H1 (cell line): Measurements from ENCODE around the gene OR10V1. TPM values are rescaled to one million over a fixed set of nuclear protein-coding genes. Genes with fewer than 3 reads are reported as not detected.

ENCODE experiments used
- CTCF ChIA-PET: fragments of 300-600 bp; sonication (Branson Sonifier 250); formaldehyde crosslinking; loops from one replicate; lab custom pipeline; 2021; ENCODE audit not compliant: partially characterized antibody; lab: Charles Lee
- POLR2A ChIA-PET: fragments of 300-600 bp; sonication (Branson Sonifier 250); formaldehyde crosslinking; loops from one replicate; lab custom pipeline; 2021; ENCODE audit warnings: inconsistent platforms; ENCODE audit not compliant: partially characterized antibody; lab: Charles Lee
- DNase-seq, 2 experiments: peaks; one replicate each; pipeline versions ENCODE4 v3.0.0 to v3.0.0-alpha.2; 2010 to 2022; ENCODE audit warnings: low spot score in 2 of 2, low read depth in 1 of 2, mixed read lengths in 1 of 2
- FAIRE-seq: peaks from 2 replicates; lab custom pipeline; 2011; peaks lifted over from hg19 to GRCh38; lab: Jason Lieb, UNC
- H2AFZ ChIP-seq: 2 replicates; pipeline ENCODE4 v1.8.1; 2012; ENCODE audit warnings: low read length, inconsistent platforms
- H2AK5ac ChIP-seq: 2 replicates; pipeline ENCODE4 v1.6.1; 2013; ENCODE audit warnings: low read depth, low read length
- H2BK120ac ChIP-seq: replicated peaks from 2 replicates; pipeline ENCODE3; 2013; ENCODE audit warnings: low read depth, low read length, inconsistent platforms
- H2BK12ac ChIP-seq: 2 replicates; pipeline ENCODE4 v1.6.1; 2013; ENCODE audit warnings: low read depth, low read length
- H2BK15ac ChIP-seq: 2 replicates; pipeline ENCODE4 v1.6.1; 2013; ENCODE audit warnings: low read length
- H2BK20ac ChIP-seq: 2 replicates; pipeline ENCODE4 v1.6.1; 2013; ENCODE audit warnings: low read length
- H2BK5ac ChIP-seq: 2 replicates; pipeline ENCODE4 v1.6.1; 2013; ENCODE audit warnings: low read depth, low read length
- H3K14ac ChIP-seq: 2 replicates; pipeline ENCODE4 v1.6.1; 2013; ENCODE audit warnings: inconsistent platforms; ENCODE audit not compliant: insufficient read length
- H3K18ac ChIP-seq: 2 replicates; pipeline ENCODE4 v1.6.1; 2013; ENCODE audit warnings: low read length; ENCODE audit errors: extremely low read depth
- H3K23ac ChIP-seq: 2 replicates; pipeline ENCODE4 v1.6.1; 2013; ENCODE audit warnings: inconsistent platforms; ENCODE audit not compliant: insufficient read length
- H3K23me2 ChIP-seq: 2 replicates; pipeline ENCODE4 v1.6.1; 2013; ENCODE audit warnings: low read depth, low read length
- H3K27ac ChIP-seq: 2 replicates; pipeline ENCODE4 v1.6.1; 2011; ENCODE audit warnings: low read depth, low read length, inconsistent platforms
- H3K27me3 ChIP-seq, 4 experiments: replicated peaks in 1 of 4; 1 replicate in 1 of 4; 2 replicates in 3 of 4; pipeline versions ENCODE4 v1.6.1 to v1.8.1; 2011 to 2013; ENCODE audit warnings: low read length in 3 of 4, mild to moderate bottlenecking in 3 of 4, inconsistent platforms in 2 of 4, mixed read lengths in 2 of 4, moderate library complexity in 1 of 4; ENCODE audit not compliant: control insufficient read depth in 3 of 4, insufficient read depth in 3 of 4; ENCODE audit errors: extremely low read depth in 1 of 4
- H3K36me3 ChIP-seq, 4 experiments: 2 replicates each; pipeline versions ENCODE4 v1.6.1 to v1.8.1; 2011 to 2013; ENCODE audit warnings: mild to moderate bottlenecking in 4 of 4, low read length in 3 of 4, moderate library complexity in 2 of 4, control low read depth in 1 of 4, inconsistent platforms in 1 of 4; ENCODE audit not compliant: insufficient read depth in 4 of 4, control insufficient read depth in 2 of 4
- H3K4ac ChIP-seq: replicated peaks from 2 replicates; pipeline ENCODE3; 2013; ENCODE audit warnings: low read length, low read depth, mixed read lengths, inconsistent platforms; ENCODE audit not compliant: insufficient read length
- H3K4me1 ChIP-seq, 4 experiments: replicated peaks in 1 of 4; 1 replicate in 1 of 4; 2 replicates in 3 of 4; pipeline versions ENCODE4 v1.6.1 to v1.8.1; 2011 to 2013; ENCODE audit warnings: low read length in 3 of 4, inconsistent platforms in 2 of 4, mixed read lengths in 1 of 4; ENCODE audit not compliant: insufficient read depth in 4 of 4, control insufficient read depth in 3 of 4
- H3K4me2 ChIP-seq, 2 experiments: 2 replicates each; pipeline versions ENCODE4 v1.6.1 to v1.8.1; 2011 to 2013; ENCODE audit warnings: low read depth in 2 of 2, low read length in 2 of 2, control low read depth in 1 of 2, inconsistent platforms in 1 of 2, mild to moderate bottlenecking in 1 of 2; ENCODE audit not compliant: insufficient read depth in 1 of 2
- H3K4me3 ChIP-seq, 4 experiments: fragments of 200-600, 300-600 bp in 1 of 4; sonication (generic), shearing (Covaris generic), sonication (Bioruptor Twin) in 1 of 4; 2 replicates each; pipeline versions ENCODE4 v1.5.1 to v1.8.1; 2011 to 2016; ENCODE audit warnings: low read length in 4 of 4, low read depth in 3 of 4, control low read depth in 2 of 4, inconsistent platforms in 2 of 4, mild to moderate bottlenecking in 2 of 4, mixed read lengths in 1 of 4, moderate library complexity in 1 of 4; ENCODE audit not compliant: insufficient read depth in 2 of 4; ENCODE audit errors: extremely low read depth in 1 of 4
- H3K56ac ChIP-seq: replicated peaks from 2 replicates; pipeline ENCODE3; 2013; ENCODE audit warnings: low read depth, mild to moderate bottlenecking, mixed read lengths, low read length, inconsistent platforms; ENCODE audit not compliant: insufficient read length
- H3K79me1 ChIP-seq: 2 replicates; pipeline ENCODE4 v1.6.1; 2013; ENCODE audit warnings: low read depth, low read length, control low read depth
- H3K79me2 ChIP-seq, 2 experiments: 2 replicates each; pipeline versions ENCODE4 v1.6.1 to v1.8.1; 2012 to 2013; ENCODE audit warnings: low read length in 2 of 2, mild to moderate bottlenecking in 2 of 2, inconsistent platforms in 1 of 2; ENCODE audit not compliant: insufficient read depth in 2 of 2, control insufficient read depth in 1 of 2
- H3K9ac ChIP-seq, 4 experiments: replicated peaks in 1 of 4; 1 replicate in 1 of 4; 2 replicates in 3 of 4; pipeline versions ENCODE4 v1.6.1 to v1.8.1; 2011 to 2013; ENCODE audit warnings: low read depth in 3 of 4, low read length in 3 of 4, control low read depth in 2 of 4, mild to moderate bottlenecking in 2 of 4, moderate library complexity in 2 of 4, inconsistent platforms in 1 of 4; ENCODE audit errors: extremely low read depth in 1 of 4
- H3K9me3 ChIP-seq, 2 experiments: 2 replicates each; pipeline versions ENCODE4 v1.6.1 to v1.8.1; 2012 to 2013; ENCODE audit warnings: mild to moderate bottlenecking in 2 of 2, moderate library complexity in 2 of 2, control low read depth in 1 of 2, inconsistent platforms in 1 of 2, low read depth in 1 of 2, low read length in 1 of 2, mixed read lengths in 1 of 2; ENCODE audit not compliant: insufficient read depth in 2 of 2
- H4K20me1 ChIP-seq, 2 experiments: replicated peaks in 1 of 2; 2 replicates each; pipeline versions ENCODE3 to v1.8.1; 2011 to 2013; ENCODE audit warnings: inconsistent platforms in 2 of 2, low read length in 2 of 2, mild to moderate bottlenecking in 1 of 2; ENCODE audit not compliant: insufficient read depth in 2 of 2, control insufficient read depth in 1 of 2
- H4K5ac ChIP-seq: 2 replicates; pipeline ENCODE4 v1.6.1; 2013; ENCODE audit warnings: low read length, low read depth, mixed read lengths, inconsistent platforms; ENCODE audit not compliant: insufficient read length
- H4K8ac ChIP-seq: 2 replicates; pipeline ENCODE4 v1.8.0; 2013; ENCODE audit warnings: mild to moderate bottlenecking, moderate library complexity, low read length, inconsistent platforms; ENCODE audit not compliant: insufficient read depth; ENCODE audit errors: extremely low read depth
- H4K91ac ChIP-seq: replicated peaks from 2 replicates; pipeline ENCODE3; 2013; ENCODE audit warnings: low read length, mixed read lengths, inconsistent platforms; ENCODE audit not compliant: insufficient read length
- CBX5 ChIP-seq: fragments of 300-800, 300-1000 bp; sonication (generic); IDR thresholded peaks from 2 replicates; pipeline ENCODE4 v1.7.1; 2016; ENCODE audit warnings: antibody characterized with exemption, low read length, low read depth
- EP300 ChIP-seq, 2 experiments: IDR thresholded peaks; 1 replicate in 1 of 2; 2 replicates in 1 of 2; pipeline ENCODE4 v1.6.1; 2011 to 2012; ENCODE audit warnings: low read depth in 2 of 2, low read length in 2 of 2, mild to moderate bottlenecking in 2 of 2, borderline replicate concordance in 1 of 2, inconsistent platforms in 1 of 2, moderate library complexity in 1 of 2
- HDAC2 ChIP-seq, 2 experiments: fragments of 300-600 bp in 1 of 2; sonication (generic) in 1 of 2; IDR thresholded peaks; 2 replicates each; pipeline ENCODE4 v1.6.1; 2011 to 2012; ENCODE audit warnings: low read depth in 2 of 2, low read length in 2 of 2, mild to moderate bottlenecking in 2 of 2, moderate library complexity in 2 of 2, borderline replicate concordance in 1 of 2, inconsistent platforms in 1 of 2
- KDM4A ChIP-seq: IDR thresholded peaks from one replicate; pipeline ENCODE4 v1.7.1; 2012; ENCODE audit warnings: low read depth, mild to moderate bottlenecking, moderate library complexity, low read length, inconsistent platforms; ENCODE audit not compliant: severe bottlenecking
- SIN3A ChIP-seq, 2 experiments: IDR thresholded peaks in 1 of 2; conservative IDR thresholded peaks in 1 of 2; 2 replicates each; pipeline ENCODE4 v1.6.1; 2011 to 2012; ENCODE audit warnings: low read length in 2 of 2, improper control_type of control experiment in 1 of 2, low read depth in 1 of 2, mild to moderate bottlenecking in 1 of 2
- TAF7 ChIP-seq: optimal IDR thresholded peaks from 2 replicates; pipeline ENCODE3; 2011; ENCODE audit warnings: low read depth, mild to moderate bottlenecking, inconsistent platforms, low read length, moderate library complexity, borderline replicate concordance
- WGBS, 2 experiments: shearing (Covaris generic) in 1 of 2; methylation state at CpG; one replicate each; pipeline versions ENCODE4 v1.1.6 to v1.1.7; 2013 to 2015; ENCODE audit warnings: low lambda C conversion rate in 2 of 2, mixed read lengths in 2 of 2, inconsistent platforms in 1 of 2, low coverage in 1 of 2, missing lambda C conversion rate in 1 of 2; ENCODE audit not compliant: insufficient replicate concordance in 2 of 2, insufficient coverage in 1 of 2, insufficient read length in 1 of 2; ENCODE audit errors: extremely low coverage in 1 of 2, missing lambda C conversion rate in 1 of 2; 5-methylcytosine and 5-hydroxymethylcytosine counted together
- polyA plus RNA-seq, 7 experiments: library from polyadenylated mRNA; depleted of rRNA in 3 of 7; stranded (reverse) in 5 of 7; unstranded in 2 of 7; fragments of >200 nt in 5 of 7; fragments of 200-250 nt in 2 of 7; gene quantifications; 1 replicate in 5 of 7; 2 replicates in 1 of 7; 4 replicates in 1 of 7; pipeline versions ENCODE4 v1.2.1 to v1.2.3, GENCODE V29; 2011 to 2013; ENCODE audit warnings: missing spikeins in 2 of 7, mixed read lengths in 2 of 7
- total RNA-seq: library from RNA; stranded (reverse); fragmentation: NEBNext Ultra II Directional; extraction: Animal tissue kit (Norgen Biotek cat#: 25700); gene quantifications from 2 replicates; pipeline ENCODE4 v1.2.1, GENCODE V29; 2021
- TF ChIP-seq, protein P1 (sequence below): IDR thresholded peaks from 2 replicates; pipeline ENCODE4 v1.6.1; 2012; ENCODE audit warnings: inconsistent platforms

The OR10V1 gene
- total and polyA plus RNA-seq, 2 of the 8 experiments (the other 6 are each of a cell fraction or from before 2014, with no cell fraction given) = not detected

DNA sequence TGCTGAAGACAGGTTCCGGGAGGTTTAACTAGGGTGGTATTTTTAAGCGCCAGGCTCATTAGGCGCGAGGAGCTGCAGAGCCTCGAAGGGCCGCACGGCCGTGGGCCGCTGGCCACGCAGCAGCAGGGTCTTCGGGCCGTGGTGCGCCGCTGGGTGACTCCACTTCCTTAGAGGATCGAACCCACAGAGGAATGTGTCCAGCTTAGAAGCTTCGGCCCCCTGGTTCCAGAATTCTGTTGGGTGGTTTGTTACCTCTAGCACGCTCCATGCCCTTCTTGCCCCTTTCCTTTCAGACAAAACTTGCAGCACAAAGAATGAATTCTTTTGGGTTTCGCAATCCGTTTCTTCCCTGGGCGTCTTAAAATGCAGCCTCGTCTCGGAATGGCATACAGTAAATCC is 44.0 kb downstream of the OR10V1 start:
- WGBS, 2 experiments = 7% methylated on average over 22 of the region's 22 CpGs; no CpG with 5 or more reads in 1 of the 2 experiments
- DNase-seq = peak in 1 of 2 experiments; percentile 63
- CTCF ChIA-PET = interaction anchor here (1.9 to 2.6 kb wide), 2 partner anchors 11 to 41 kb away, joined by 4 to 8 read pairs; no protein-coding TSS in a partner anchor
- TF ChIP-seq KDM4A (peak; percentile 61), TAF7 (peak; percentile 21), CBX5 (no peak), EP300 (IDR thresholded peaks at IDR 0.05; ENCODE audit: borderline replicate concordance in 1 of 2, low read depth in 2 of 2, low read length in 2 of 2) (0 out of 3 replicates have a peak, but pooled peaks of 1 of the 2 experiments have one; percentile 1), SIN3A (conservative IDR thresholded peaks at IDR 0.05 in 1 of 2, IDR thresholded peaks at IDR 0.05 in 1 of 2; ENCODE audit: low read depth in 1 of 2, low read length in 2 of 2) (no peak), HDAC2 (IDR thresholded peaks at IDR 0.05; ENCODE audit: borderline replicate concordance in 1 of 2, low read depth in 2 of 2, low read length in 2 of 2) (peak in 1 of 2 experiments; percentile 19; a peak in 1 of 4 replicates)
- TF ChIP-seq, protein P1, sequence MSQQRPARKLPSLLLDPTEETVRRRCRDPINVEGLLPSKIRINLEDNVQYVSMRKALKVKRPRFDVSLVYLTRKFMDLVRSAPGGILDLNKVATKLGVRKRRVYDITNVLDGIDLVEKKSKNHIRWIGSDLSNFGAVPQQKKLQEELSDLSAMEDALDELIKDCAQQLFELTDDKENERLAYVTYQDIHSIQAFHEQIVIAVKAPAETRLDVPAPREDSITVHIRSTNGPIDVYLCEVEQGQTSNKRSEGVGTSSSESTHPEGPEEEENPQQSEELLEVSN = peak; percentile 91

More for the DNA sequence above, 44.0 kb downstream of the OR10V1 start:
- Histone ChIP-seq H3K27ac (peak overlapping the region; percentile 88; the same call in 1 of the 2 replicates), H3K18ac (no peak overlapping the region), H3K56ac (peak overlapping the region; percentile 13), H3K79me1 (no peaks in the 10 kb centered on the region), H3K4ac (no peak overlapping the region), H3K14ac (no peak overlapping the region), H2BK5ac (peak overlapping the region; percentile 88), H2BK12ac (peak overlapping the region; percentile 29; the same call in 1 of the 2 replicates), H2BK15ac (0 out of 2 replicates have a peak overlapping the region, but pooled peaks have one; percentile 35), H3K4me1 (peaks cover 0 to 8% (median 3%) of the 10 kb centered on the region in 4 experiments; a peak in 2 of 7 replicates), H3K4me3 (peak overlapping the region; percentile 72 to 83 (median 79)), H4K91ac (peak overlapping the region; percentile 38), H2AK5ac (no peak overlapping the region), H2AFZ (peak overlapping the region; percentile 65; the same call in 1 of the 2 replicates), H2BK20ac (no peak overlapping the region), H3K27me3 (no peaks in the 10 kb centered on the region), H3K23me2 (peaks cover 3% of the 10 kb centered on the region), H4K8ac (peak overlapping the region; percentile 87; the same call in 1 of the 2 replicates), H3K23ac (no peak overlapping the region), H3K9me3 (no peaks in the 10 kb centered on the region), H3K36me3 (peaks cover 3 to 21% (median 11%) of the 10 kb centered on the region in 4 experiments; a peak in 6 of 8 replicates), H3K9ac (peak overlapping the region; percentile 66 to 89 (median 86)), H4K20me1 (peaks cover 1 to 3% of the 10 kb centered on the region in 2 experiments), H3K4me2 (peak overlapping the region; percentile 68 to 70), H2BK120ac (no peak overlapping the region), H4K5ac (peak overlapping the region; percentile 70), H3K79me2 (peaks cover 0 to 14% of the 10 kb centered on the region in 2 experiments; a peak in 2 of 4 replicates)
- POLR2A ChIA-PET = interaction anchor here (0.6 to 3.7 kb wide), 16 partner anchors 10 to 140 kb away, joined by 3 to 16 read pairs (median 4); partner anchors contain the start of genes MRPL16, OSBP and STX3
- FAIRE-seq = no peak
